Endothelial cell (in vitro differentiated cells): ENCODE measurements around the gene LEMD3. TPM values are rescaled to one million over a fixed set of nuclear protein-coding genes. Genes with fewer than 3 reads are reported as not detected.

Experiments
- DNase-seq: peaks from one replicate; pipeline ENCODE4 v3.0.0; 2021; ENCODE audit warnings: low spot score
- H3K27ac Mint-ChIP-seq: one replicate; pipeline ENCODE4 v1.8.0; 2021; ENCODE audit warnings: mixed read lengths, inconsistent platforms; ENCODE audit not compliant: unreplicated experiment
- H3K27me3 Mint-ChIP-seq: one replicate; pipeline ENCODE4 v1.8.0; 2021; ENCODE audit warnings: mild to moderate bottlenecking, moderate library complexity, mixed read lengths, inconsistent platforms; ENCODE audit not compliant: unreplicated experiment
- H3K36me3 Mint-ChIP-seq: one replicate; pipeline ENCODE4 v1.8.0; 2021; ENCODE audit warnings: mild to moderate bottlenecking, low read depth, mixed read lengths, inconsistent platforms; ENCODE audit not compliant: unreplicated experiment
- H3K4me1 Mint-ChIP-seq: one replicate; pipeline ENCODE4 v1.8.0; 2021; ENCODE audit warnings: mild to moderate bottlenecking, mixed read lengths, inconsistent platforms; ENCODE audit not compliant: unreplicated experiment
- H3K4me3 Mint-ChIP-seq: one replicate; pipeline ENCODE4 v1.8.0; 2021; ENCODE audit warnings: mild to moderate bottlenecking, mixed read lengths, inconsistent platforms; ENCODE audit not compliant: unreplicated experiment
- H3K9me3 Mint-ChIP-seq: one replicate; pipeline ENCODE4 v1.8.0; 2021; ENCODE audit warnings: mixed read lengths, inconsistent platforms; ENCODE audit not compliant: unreplicated experiment
- total RNA-seq: library from RNA; stranded (reverse); fragmentation: NEBNext Ultra II Directional; extraction: Animal tissue kit (Norgen Biotek cat#: 25700); gene quantifications from one replicate; pipeline ENCODE4 v1.2.1, GENCODE V29; 2021; ENCODE audit not compliant: unreplicated experiment
- TF ChIP-seq, protein P1 (sequence below): fragments of 200-600 bp; sonication (generic); IDR thresholded peaks from one replicate; pipeline ENCODE4 v1.5.0; 2021; ENCODE audit warnings: antibody characterized with exemption; ENCODE audit not compliant: unreplicated experiment

The LEMD3 gene
- total RNA-seq, 1 donor from 2014 or later = 22.1 TPM

DNA sequence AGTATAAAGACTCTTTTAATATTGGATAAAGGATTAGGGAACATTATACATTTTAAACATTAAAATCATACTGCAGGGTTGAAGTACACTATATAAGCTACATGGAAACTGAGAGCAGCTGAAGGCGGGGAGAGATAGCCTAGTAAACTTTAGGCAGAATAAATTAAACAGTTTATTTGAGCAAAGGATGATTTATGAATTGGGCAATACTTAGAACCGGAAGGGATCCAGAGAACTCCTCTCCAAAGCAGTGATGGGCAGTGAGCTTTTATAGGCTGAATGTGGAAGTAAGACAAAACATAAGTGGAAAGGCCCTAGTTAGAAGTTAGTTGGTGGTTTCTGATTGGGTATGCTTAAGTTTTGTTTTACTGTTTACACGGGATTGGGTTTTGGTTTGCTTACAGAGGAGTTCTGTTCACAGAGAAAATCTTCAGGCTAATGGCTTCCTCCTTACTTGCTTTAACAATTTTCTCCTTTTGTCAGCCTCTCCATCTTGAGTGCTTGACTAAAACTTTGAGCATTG is 18.9 kb downstream of the LEMD3 start:
- no peak overlapping the region for H3K4me3 Mint-ChIP-seq
- TF ChIP-seq, protein P1, sequence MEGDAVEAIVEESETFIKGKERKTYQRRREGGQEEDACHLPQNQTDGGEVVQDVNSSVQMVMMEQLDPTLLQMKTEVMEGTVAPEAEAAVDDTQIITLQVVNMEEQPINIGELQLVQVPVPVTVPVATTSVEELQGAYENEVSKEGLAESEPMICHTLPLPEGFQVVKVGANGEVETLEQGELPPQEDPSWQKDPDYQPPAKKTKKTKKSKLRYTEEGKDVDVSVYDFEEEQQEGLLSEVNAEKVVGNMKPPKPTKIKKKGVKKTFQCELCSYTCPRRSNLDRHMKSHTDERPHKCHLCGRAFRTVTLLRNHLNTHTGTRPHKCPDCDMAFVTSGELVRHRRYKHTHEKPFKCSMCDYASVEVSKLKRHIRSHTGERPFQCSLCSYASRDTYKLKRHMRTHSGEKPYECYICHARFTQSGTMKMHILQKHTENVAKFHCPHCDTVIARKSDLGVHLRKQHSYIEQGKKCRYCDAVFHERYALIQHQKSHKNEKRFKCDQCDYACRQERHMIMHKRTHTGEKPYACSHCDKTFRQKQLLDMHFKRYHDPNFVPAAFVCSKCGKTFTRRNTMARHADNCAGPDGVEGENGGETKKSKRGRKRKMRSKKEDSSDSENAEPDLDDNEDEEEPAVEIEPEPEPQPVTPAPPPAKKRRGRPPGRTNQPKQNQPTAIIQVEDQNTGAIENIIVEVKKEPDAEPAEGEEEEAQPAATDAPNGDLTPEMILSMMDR = no peak
- H3K27me3 Mint-ChIP-seq = no peaks in the 10 kb centered on the region
- peaks cover 2% of the 10 kb centered on the region for H3K4me1 Mint-ChIP-seq
- no peaks in the 10 kb centered on the region for H3K36me3 Mint-ChIP-seq
- DNase-seq = no peak
- H3K9me3 Mint-ChIP-seq = no peaks in the 10 kb centered on the region
- H3K27ac Mint-ChIP-seq = no peak overlapping the region

DNA sequence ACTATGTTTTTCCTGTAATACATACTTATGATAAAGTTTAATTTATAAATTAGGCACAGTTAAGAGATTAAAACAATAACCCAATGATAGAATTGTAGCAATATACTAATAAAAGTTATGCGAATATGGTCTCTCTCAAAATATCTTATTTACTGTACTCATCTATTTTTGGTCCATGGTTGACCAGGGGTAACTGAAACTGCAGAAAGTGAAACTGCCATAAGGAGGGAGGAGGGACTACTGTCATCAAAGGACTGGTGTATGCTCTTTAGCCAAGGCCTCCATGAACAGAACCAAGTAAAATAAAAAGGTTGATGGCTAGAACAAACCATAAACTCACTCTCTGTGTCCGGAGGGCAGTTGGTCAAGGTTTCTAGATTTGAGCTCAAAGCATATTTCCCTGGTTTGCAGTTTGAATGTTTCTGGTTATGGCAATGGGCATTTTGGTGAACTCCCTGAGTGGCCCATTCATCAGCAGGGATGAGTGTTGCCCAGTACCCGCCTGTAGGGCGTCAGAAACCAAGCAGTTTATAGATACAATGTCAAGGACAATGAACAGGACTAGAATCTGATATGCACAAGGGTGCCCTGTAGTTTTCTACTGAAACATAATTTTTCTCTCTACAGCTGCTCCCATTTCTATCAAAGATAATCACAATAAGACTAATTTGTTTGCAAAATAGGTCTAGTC is 19.8 kb downstream of the LEMD3 start:
- Mint-ChIP-seq H3K27me3 (no peaks in the 10 kb centered on the region), H3K36me3 (no peaks in the 10 kb centered on the region), H3K4me1 (peaks cover 2% of the 10 kb centered on the region), H3K27ac (no peak overlapping the region), H3K4me3 (no peak overlapping the region), H3K9me3 (no peaks in the 10 kb centered on the region)
- DNase-seq = no peak
- TF ChIP-seq, protein P1 = no peak

DNA sequence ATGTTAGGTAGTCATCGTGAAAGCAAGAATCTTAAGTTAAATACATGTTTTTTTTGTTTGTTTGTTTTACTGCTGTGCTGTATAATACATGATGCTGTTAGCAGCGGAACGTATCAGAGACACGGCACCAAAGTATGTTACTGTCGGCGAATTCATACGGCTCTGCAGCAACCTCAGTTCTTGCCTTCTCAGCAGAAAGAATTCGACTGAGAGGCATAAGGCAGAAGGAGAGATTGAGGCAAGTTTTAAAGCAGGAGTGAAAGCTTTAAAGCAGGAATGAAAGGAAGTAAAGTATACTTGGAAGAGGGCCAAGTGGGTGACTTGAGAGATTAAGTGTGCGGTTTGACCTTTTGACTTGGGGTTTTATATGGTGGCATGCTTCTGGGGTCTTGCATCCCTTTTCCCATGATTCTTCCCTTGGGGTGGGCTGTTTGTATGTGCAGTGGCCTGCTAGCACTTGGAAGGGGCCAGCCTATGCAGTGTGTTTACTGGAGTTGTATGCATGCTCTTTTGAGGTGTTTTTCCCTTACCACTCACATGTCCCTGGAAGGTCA is 23.7 kb downstream of the LEMD3 start:
- Mint-ChIP-seq H3K4me1 (peaks cover 5% of the 10 kb centered on the region), H3K36me3 (peaks cover 8% of the 10 kb centered on the region), H3K27ac (no peak overlapping the region), H3K27me3 (no peaks in the 10 kb centered on the region), H3K4me3 (no peak overlapping the region), H3K9me3 (no peaks in the 10 kb centered on the region)
- DNase-seq = no peak
- TF ChIP-seq, protein P1 = no peak

DNA sequence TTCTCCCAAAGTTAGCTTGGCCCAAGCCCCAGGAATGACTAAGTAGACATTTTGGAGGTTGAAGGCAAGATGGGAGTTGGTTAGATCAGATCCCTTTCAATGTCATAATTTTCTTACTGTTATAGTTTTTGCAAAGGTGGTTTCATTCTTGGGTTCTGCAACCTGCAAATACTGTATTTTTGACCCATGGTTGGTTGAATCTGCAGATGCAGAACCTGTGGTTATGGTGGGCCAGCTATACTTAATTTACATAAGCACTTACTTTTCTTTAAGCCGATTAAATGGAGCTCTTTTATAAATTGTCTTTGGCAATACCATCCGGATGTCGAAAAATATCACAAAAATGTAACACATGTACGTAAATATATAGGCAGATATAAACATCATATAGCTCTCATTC is 25.6 kb downstream of the LEMD3 start:
- Mint-ChIP-seq H3K4me3 (no peak overlapping the region), H3K27me3 (no peaks in the 10 kb centered on the region), H3K36me3 (peaks cover 8% of the 10 kb centered on the region), H3K9me3 (no peaks in the 10 kb centered on the region), H3K4me1 (peaks cover 5% of the 10 kb centered on the region), H3K27ac (no peak overlapping the region)
- DNase-seq = no peak
- TF ChIP-seq, protein P1 = no peak

DNA sequence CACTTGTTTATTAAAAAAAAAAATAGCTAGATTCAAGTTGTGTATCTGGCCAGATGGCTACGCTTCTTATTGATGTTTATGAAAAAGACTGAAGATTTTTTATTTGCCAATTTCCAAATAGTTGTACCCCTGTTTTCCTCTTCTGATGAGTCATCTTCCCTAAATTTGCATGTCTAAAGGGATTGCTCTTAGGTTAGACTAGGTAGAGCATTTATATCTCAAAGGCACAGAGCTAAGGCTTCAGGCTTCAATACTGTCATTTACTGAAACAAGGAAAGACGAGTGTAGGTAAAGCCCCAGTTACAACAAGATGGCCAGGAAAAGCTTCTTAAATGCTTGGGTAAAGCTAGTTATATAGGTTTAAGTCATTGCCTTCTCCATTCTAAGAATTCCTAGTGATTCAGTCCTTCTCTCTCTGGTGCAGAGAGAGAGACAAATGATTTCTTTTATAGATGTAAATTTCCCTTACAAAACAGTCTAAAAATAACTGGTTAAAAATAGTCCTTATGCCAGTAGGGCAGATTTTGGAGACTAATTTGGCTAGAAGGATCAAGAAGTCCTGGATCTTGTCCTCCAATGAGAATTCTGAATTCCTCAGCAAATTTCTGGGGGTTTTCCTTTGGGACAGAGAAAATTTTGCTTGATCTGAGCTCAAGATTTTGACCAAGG is 26.1 kb downstream of the LEMD3 start:
- DNase-seq = no peak
- Mint-ChIP-seq H3K36me3 (peaks cover 8% of the 10 kb centered on the region), H3K9me3 (no peaks in the 10 kb centered on the region), H3K27me3 (no peaks in the 10 kb centered on the region), H3K4me1 (peaks cover 5% of the 10 kb centered on the region), H3K4me3 (no peak overlapping the region), H3K27ac (no peak overlapping the region)
- TF ChIP-seq, protein P1 = no peak
